HEK293T (cell line): Measurements from ENCODE around the gene GRAMD1A.

ENCODE experiments used
- FOXK2 ChIP-seq: fragments of 450-650 bp; IDR thresholded peaks from 2 replicates; pipeline ENCODE4 v1.6.1; 2016; ENCODE audit warnings: mild to moderate bottlenecking
- SP1 ChIP-seq: fragments of 450-650 bp; IDR thresholded peaks from 2 replicates; pipeline ENCODE4 v1.6.1; 2017

DNA sequence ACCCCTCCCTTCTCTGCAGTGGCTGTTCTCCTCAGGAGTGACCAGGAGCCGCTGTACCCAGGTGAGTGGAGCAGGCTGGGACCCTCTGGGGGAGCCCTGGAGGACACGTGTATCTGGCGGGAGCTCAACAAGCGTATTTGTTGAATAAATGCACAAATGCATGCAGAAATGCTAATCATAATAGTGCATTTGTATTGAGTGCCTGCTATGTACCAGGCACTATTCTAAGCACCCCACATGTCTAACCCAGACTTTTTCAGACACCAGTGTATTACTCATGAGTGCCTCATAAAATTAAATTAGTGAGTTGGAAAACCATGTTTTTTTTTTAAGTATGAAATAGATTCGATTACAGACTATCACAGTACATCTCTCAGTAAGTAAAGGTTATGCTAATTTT lies 49.3 kb downstream of the GRAMD1A start:
- TF ChIP-seq SP1 (no peak), FOXK2 (no peak)
